Measurements from ENCODE around the gene SPARC. TPM values are rescaled to one million over a fixed set of nuclear protein-coding genes. Genes with fewer than 3 reads are reported as not detected.

Gene SPARC
- total RNA-seq, 6 experiments from 2014 or later = 62.2 to 277 (median 109) TPM

GRCh38 chr5:151617841-151618710 lies 68.6 kb downstream of the SPARC start:
- ATAC-seq (peak in 2 of 4 donors; percentile 34 to 43), DNase-seq (no peak)
- TF ChIP-seq CTCF (IDR thresholded peaks at IDR 0.05) (no peak), POLR2A (IDR thresholded peaks at IDR 0.05) (no peak)
- Histone ChIP-seq H3K4me1 (no peaks in the 10 kb centered on the region), H3K27me3 (no peaks in the 10 kb centered on the region), H3K27ac (no peak overlapping the region), H3K4me3 (no peak overlapping the region), H3K36me3 (no peaks in the 10 kb centered on the region), H3K9me3 (no peaks in the 10 kb centered on the region)
- 70% methylated on average over 3 of the region's 3 CpGs for WGBS (ENCODE audit: insufficient coverage, low coverage, low lambda C conversion rate, missing lambda C conversion rate)
- intact Hi-C loops (cut with DNase I) = no loop called here

GRCh38 chr5:151617383-151617840 lies 69.3 kb downstream of the SPARC start:
- Histone ChIP-seq H3K9me3 (no peaks in the 10 kb centered on the region), H3K4me3 (no peak overlapping the region), H3K36me3 (no peaks in the 10 kb centered on the region), H3K4me1 (no peaks in the 10 kb centered on the region), H3K27ac (no peak overlapping the region), H3K27me3 (no peaks in the 10 kb centered on the region)
- intact Hi-C loops (cut with DNase I) = no loop called here
- 69% methylated on average over 6 of the region's 6 CpGs for WGBS (ENCODE audit: insufficient coverage, low coverage, low lambda C conversion rate, missing lambda C conversion rate)
- TF ChIP-seq CTCF (IDR thresholded peaks at IDR 0.05) (no peak), POLR2A (IDR thresholded peaks at IDR 0.05) (no peak)
- DNase-seq (no peak), ATAC-seq (no peak)

GRCh38 chr5:151615431-151615830 lies 71.3 kb downstream of the SPARC start:
- intact Hi-C loops (cut with DNase I) = no loop called here
- DNase-seq = no peak
- TF ChIP-seq POLR2A (IDR thresholded peaks at IDR 0.05) (no peak), CTCF (IDR thresholded peaks at IDR 0.05) (no peak)
- Histone ChIP-seq H3K4me3 (no peak overlapping the region), H3K9me3 (no peaks in the 10 kb centered on the region), H3K36me3 (no peaks in the 10 kb centered on the region), H3K27me3 (no peaks in the 10 kb centered on the region), H3K4me1 (no peaks in the 10 kb centered on the region), H3K27ac (no peak overlapping the region)
- 47% methylated on average over 4 of the region's 4 CpGs for WGBS (ENCODE audit: insufficient coverage, low coverage, low lambda C conversion rate, missing lambda C conversion rate)
- ATAC-seq = no peak

- no peak for ATAC-seq
- TF ChIP-seq CTCF (IDR thresholded peaks at IDR 0.05) (no peak), POLR2A (IDR thresholded peaks at IDR 0.05) (no peak)
- Histone ChIP-seq H3K27me3 (no peaks in the 10 kb centered on the region), H3K4me1 (no peaks in the 10 kb centered on the region), H3K4me3 (no peak overlapping the region), H3K27ac (no peak overlapping the region), H3K36me3 (no peaks in the 10 kb centered on the region), H3K9me3 (no peaks in the 10 kb centered on the region)
- 30% methylated on average over 5 of the region's 7 CpGs for WGBS (ENCODE audit: insufficient coverage, low coverage, low lambda C conversion rate, missing lambda C conversion rate)
- intact Hi-C loops (cut with DNase I) = no loop called here
- no peak for DNase-seq
These were observed 72.2 kb downstream of the SPARC start for GRCh38 chr5:151614565-151614964.
